ENCODE results near the gene MCTP1.

Gene MCTP1

GRCh38 chr5:94682814-94683520 lies 601.9 kb downstream of the MCTP1 start:
- no peak for DNase-seq

GRCh38 chr5:94675965-94676618 lies 608.8 kb downstream of the MCTP1 start:
- no peak for DNase-seq

DNA sequence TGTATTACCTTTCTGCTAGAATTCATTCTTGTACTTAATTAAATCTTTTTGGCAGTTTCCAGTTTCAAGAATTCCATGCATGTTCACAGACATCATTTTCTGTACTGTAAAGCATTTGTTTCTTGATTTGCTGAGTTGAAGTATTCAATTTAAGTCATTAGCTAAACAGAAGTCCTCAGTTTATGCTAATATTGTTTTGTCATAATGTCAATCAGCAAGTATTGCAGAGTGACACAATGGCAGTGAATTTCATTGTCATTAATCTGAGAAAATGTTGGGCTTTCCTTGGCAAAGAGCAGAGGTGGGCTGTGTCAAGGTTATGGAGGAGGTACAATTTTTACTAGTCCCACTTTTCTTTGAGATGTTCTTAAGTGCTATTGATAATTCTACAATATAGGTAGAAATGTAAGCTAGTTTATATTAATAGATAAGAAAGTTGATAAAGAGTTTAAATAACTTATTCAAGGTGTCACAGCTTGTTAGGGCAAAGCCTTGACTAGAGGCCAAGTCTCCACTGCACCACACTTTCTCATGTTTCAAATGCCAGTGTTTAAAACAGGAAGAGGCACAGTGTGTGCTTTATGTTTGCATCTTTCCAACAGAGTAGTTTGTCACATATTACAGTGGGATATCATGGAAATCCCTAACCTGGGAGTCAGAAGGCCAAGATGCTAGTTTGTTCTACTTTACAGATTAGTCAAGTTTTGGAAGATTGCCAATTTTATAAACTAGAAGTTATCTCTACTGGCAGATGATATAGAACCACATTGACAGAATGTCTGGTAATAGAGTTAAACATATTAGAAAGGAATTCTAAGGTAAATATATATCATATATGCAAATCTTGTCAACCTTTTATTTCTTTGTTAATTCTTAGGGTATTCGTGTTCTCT lies 610.2 kb downstream of the MCTP1 start:
- no peak for DNase-seq

DNA sequence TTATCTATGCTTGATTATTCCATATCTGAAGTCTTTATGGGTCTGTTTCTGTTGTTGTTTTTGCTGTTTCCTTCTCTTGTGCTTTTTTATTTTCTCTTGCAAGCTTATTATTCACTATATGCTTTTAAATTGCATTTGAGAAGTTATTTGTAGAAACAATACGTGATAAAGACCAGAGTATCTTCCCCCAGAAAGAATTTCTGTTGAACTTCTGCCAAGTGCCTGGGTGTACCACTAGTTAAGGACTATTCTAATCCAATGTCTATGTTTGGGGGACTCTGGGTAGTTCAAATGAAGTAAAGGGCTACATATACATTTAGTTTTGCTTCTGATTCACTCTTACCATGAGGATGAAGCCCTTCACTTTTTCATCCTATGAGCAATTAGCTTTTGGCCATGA lies 612.1 kb downstream of the MCTP1 start:
- DNase-seq = no peak

DNA sequence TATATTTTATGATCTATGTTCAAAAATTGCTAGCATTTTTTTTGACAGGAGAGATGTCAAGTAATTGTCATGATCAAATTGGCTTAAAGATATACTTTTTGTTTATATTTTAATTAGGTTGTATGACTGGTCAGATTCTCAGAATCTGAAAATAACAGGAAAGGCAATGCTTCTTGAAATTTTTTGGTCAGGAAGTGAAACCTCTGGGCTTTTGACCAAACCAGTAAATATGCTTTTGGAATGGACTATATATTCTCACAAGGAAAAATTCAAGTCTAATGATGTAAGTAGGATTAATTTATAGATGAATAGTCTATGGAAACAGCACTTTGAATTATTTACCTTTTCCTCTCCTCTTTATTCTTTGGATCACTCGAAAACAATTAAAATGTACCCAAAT lies 614.2 kb downstream of the MCTP1 start:
- no peak for DNase-seq

GRCh38 chr5:94667937-94668336 lies 617.0 kb downstream of the MCTP1 start:
- no peak for DNase-seq

GRCh38 chr5:94661086-94661485 lies 623.8 kb downstream of the MCTP1 start:
- no peak for DNase-seq

DNA sequence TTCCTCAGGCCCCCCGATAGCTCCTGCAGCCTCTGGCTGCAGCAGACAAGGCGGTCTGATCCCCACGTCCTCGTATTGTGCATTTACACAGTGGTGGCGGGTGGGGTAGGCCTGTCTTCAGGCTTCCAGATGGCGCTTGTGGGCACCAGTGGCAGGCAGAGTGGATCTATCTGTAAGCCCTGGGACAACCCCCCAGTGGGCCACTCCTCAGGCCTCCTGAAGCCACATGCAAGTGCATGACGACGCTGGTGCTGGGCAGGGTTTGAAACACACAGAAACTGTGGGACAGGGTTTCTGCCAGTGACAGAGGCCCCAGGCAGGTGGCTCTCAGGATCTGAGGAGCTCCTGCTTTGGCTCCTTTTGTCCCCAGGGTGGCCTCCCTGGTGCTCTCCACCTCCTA lies 624.4 kb downstream of the MCTP1 start:
- no peak for DNase-seq

GRCh38 chr5:94658272-94658671 lies 626.6 kb downstream of the MCTP1 start:
- no peak for DNase-seq
